NCI-H524 (cell line): Measurements from ENCODE around the gene FIGLA.
A peak's percentile ranks its signal among the peaks of the same experiment; 100 is the strongest.

Experiments
- DNase-seq, 2 experiments: peaks; one replicate each; lab custom pipeline; 2025; lab: John Stamatoyannopoulos, UW

Gene FIGLA

DNA sequence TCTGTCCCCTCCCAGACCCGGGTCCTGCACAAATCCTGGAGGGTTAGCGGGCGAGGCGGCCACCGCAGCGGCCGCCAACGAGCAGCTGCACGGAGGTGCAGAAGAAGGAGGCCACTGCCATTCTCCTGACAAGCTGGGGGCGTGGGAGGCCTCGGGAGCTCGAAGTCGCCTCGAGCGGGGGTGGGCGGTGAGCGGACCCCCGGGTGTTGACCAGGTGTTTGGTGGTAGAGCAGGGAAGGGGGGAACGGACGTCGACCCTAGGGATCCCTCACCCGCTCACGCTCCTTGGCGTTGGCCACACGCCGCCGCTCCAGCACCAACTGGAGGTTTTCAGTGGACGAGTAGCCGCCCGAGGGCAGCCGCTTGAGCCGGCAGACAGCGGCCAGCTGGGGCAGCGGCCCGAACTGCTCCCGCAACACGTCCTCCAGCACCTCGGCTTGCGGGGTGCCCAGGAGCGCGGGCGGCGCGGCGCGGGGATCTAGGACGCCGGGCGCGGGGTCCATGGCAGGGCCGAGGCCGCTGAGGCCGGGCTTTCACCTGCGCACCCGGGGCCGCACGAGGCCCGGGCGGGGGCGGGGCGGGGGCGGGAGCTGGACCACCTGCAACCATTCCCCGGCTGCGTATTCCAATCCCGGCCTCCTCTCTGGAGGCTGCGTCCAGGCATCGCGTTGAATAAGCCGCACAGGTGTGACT lies at the start of gene FIGLA:
TSS of gene FIGLA (minus strand) at position 508 of the 693 bp plus-strand sequence. CDS start at position 503, 5 bp downstream.
- DNase-seq, result peak in 1 of 2 experiments; percentile 20

GRCh38 chr2:70837980-70838925 lies 47.8 kb upstream of the FIGLA start:
- DNase-seq, result no peak

- no peak for DNase-seq
Measured at GRCh38 chr2:70835643-70836042, 45.2 kb upstream of the FIGLA start, which contains the start of gene CD207. Gene CD207, minus strand, starts transcription at chr2:70835816. Its CDS starts 40 bp downstream, at chr2:70835776.

DNA sequence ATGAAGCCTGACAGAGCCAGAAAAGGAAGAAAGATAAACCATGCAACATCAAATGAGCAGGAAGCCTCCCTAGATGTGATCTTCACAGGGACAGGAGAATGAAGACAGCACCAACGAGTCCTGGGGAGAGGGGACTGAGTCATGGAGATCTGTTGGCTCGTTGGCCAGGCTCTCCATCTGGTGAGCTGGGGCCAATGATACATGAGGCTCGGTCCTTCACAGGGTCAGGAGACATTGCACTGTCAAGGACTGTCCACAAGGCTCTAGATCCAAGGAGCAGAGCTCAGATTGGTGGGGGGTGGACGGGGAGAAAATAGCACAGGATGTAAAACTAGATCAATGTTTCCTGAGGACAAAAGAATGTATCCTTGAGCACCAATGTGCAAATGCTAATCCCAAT lies 44.4 kb upstream of the FIGLA start:
- DNase-seq, result no peak

DNA sequence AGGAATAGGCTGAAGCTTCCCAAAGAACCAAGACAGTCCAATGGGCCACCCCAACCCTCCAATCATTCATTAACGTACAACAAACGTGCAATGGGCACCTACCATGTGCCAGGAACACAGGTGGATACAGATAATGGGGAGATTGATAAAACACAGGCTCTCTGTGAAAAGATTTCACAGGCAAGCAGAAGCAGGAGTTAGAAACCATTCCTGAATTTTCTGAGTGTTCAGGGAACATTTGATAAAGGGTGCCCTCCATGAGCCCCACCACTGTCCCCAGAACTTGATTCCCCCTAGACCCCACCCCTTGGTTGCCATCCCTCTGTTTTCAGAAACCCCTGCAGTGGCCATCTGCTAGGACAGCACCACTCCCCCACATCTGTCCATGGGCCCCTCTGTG lies 43.7 kb upstream of the FIGLA start:
- no peak for DNase-seq

DNA sequence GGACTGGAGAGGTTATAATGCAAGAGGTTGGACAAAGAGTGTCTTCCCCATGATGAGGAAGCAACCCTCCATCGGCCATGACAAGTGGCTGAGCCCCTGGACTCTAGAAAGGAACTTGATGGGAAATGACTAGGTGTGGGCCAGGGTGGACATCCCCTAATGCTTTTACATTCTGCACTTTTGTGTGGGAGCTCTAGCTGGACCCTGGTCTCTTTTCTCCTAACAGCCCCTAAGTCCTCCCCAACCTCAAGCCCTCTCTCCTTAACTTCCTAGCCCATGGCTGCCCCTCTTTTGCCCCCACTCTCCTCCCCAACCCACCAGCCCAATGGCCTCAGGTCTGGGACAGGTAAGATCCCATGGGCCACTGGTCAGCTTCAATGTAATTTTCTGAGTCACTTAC lies 42.8 kb upstream of the FIGLA start:
- DNase-seq, result no peak

DNA sequence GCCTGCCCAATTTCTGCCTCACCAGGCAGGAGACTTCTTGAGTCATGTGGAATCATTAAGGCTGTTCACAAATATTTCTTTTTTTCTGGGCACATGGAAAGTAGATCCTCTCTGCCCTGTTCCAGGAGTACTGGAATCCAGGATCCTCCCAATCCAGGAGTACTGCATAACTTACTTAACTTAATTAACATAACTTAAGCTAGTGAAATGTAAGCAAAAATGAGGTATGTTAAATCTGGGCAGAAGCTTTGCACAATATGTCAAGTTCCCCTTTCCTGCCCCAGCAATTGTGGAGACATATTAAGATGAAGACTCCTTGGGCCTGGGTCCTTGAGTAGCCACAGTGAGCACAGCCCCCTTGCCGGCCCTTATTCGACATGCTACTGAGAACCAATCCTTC lies 41.9 kb upstream of the FIGLA start:
- no peak for DNase-seq

DNA sequence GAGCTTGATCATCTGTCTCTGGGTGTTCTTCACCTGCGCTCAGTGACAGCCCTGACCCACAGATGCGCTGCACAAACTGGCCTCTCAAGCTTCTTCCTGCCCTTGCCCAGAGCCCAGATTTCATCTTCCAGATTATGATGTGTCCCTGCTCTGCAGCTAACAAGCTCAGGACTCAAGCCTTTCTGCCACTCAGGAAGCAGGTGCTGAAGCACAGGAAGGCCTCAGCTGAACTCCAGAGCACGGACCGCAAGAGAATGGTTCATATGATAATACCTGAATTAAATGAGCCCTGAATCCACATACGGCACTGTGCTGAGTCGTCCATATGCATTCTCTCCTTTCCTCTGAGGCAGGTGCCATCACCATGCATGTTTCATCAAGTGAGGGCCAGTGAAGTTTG lies 41.4 kb upstream of the FIGLA start:
- no peak for DNase-seq

DNA sequence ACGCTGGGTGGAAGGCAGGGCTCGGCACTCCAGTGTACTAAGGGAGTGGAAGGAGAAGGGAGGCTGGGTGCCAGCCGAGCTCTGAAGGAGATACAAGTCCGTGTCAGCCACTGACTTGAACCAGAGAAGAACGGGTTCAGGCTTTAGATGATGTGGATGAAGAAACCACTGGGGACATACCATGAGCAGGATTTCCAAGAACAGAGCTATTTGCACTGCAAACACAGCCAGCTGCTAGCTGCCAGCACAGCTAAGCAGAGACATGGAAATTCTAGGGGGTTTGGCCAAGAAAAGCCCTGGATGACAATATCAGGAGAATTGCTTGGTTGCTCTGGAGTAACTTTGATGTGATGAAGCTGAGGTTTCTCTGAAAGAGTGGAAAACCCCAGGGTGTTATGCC lies 39.9 kb upstream of the FIGLA start:
- no peak for DNase-seq

GRCh38 chr2:70829916-70830315 lies 39.5 kb upstream of the FIGLA start:
- DNase-seq, result no peak

DNA sequence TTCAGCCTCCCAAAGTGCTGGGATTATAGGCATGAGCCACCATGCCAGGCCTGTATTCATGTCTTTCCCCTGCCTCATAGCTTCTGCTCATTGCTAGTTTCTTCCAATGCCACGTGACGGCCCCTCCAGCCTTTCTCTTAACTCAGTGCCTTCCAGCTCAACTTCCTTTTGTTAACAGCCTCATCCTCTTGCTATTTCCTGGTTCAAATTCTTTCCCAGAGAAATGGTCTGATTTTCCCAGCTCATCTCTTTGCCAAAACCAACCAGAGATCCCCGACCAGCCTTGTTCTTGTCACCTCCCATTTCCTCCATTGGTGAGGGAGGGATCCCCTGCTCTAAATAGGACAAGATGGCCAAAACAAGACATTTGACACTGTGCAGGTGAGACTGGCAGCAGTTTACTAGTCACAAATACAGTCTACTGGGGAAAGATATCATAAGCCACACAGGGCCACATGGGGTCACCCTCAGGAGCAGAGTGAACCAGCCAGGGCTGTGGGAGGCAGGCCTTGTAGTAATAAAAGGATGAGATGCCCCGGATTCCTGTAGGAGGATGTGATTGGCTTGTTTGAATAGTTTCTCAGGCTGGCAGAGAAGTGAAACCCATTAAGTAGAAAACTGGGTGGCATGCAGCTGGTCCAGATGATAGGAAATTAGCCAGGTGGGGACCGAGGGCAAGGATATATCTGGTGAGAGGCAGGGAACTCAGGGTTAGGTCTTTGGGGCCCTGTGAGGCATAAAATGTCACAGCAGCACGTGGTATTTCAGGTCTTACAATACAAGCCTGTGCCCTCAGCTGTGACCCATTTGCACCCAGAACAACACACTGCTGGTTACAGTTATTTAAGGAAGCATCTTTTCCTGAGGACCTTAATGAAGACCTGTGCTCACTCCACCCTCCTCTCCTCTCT lies 38.7 kb upstream of the FIGLA start:
- DNase-seq, result no peak

DNA sequence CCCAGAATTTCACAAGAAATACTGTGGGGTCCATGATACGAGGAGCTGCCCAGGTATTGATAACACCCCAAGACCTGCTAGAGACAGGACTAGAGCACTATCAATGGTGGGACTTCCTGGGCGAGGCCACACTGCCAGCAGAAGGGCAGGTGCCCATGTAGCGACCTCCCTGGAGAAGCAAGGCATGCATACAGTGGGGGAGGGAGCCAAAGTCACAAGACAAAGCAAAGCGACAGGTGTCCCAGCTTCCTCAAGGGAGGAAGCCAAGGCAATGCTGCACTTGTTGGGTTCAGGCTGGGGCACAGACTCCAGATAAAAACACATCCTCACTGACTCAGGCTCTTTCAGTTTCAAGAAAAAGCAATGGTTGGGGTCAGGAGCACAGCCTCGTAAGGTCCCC lies 37.7 kb upstream of the FIGLA start:
- DNase-seq, result no peak

- DNase-seq, result no peak
Measured at GRCh38 chr2:70827388-70827787, 36.9 kb upstream of the FIGLA start.

GRCh38 chr2:70826696-70827350 lies 36.4 kb upstream of the FIGLA start:
- DNase-seq, result no peak

GRCh38 chr2:70823249-70823648 lies 32.8 kb upstream of the FIGLA start:
- no peak for DNase-seq

DNA sequence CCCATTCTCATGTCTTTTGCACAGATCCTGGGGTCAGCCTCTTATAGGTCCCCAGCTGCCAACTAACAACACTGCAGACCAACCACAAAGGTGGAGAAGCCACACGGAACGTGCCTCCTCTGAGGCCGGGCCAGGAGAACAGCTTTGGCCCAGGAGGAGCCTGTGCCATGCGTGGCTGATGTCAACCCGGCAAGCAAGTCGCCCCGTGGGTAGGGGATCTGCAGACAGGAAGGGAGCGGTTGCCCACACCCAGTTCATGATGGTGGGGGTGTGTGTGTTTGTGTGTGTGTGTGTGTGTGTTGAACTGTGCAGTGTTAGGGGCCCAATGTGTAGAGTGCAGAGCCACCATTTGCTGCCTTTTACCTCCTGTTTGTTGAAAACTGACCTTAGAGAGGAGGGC lies 32.4 kb upstream of the FIGLA start:
- DNase-seq, result no peak

GRCh38 chr2:70820499-70820898 lies 30.1 kb upstream of the FIGLA start, which contains the start of gene CLEC4F:
Gene CLEC4F, minus strand, starts transcription at chr2:70820599. Its CDS starts 76 bp downstream, at chr2:70820523.
- no peak for DNase-seq

GRCh38 chr2:70817284-70817954 lies 27.0 kb upstream of the FIGLA start:
- DNase-seq, result no peak

- no peak for DNase-seq
Measured at GRCh38 chr2:70816726-70817125, 26.3 kb upstream of the FIGLA start.
